SK-N-MC (cell line): Measurements from ENCODE around the gene TXNRD2.
A peak's percentile ranks its signal among the peaks of the same experiment; 100 is the strongest.

Source experiments
- DNase-seq: peaks from one replicate; pipeline ENCODE4 v3.0.0-alpha.2; 2011; ENCODE audit warnings: low read depth, low spot score
- H3K27ac ChIP-seq: fragments of 200-600 bp; sonication (generic); 2 replicates; pipeline ENCODE4 v1.5.1; 2016; ENCODE audit warnings: mixed run types
- H3K36me3 ChIP-seq: fragments of 200-600 bp; sonication (generic); 2 replicates; pipeline ENCODE4 v1.6.1; 2017; ENCODE audit warnings: antibody characterized with exemption, low read length, mixed read lengths; ENCODE audit not compliant: insufficient read depth
- H3K4me3 ChIP-seq: fragments of 200-600 bp; sonication (generic); 2 replicates; pipeline ENCODE4 v1.5.1; 2016
- H3K9ac ChIP-seq: fragments of 200-600 bp; sonication (generic); 2 replicates; pipeline ENCODE4 v1.8.0; 2017; ENCODE audit warnings: mixed run types, mixed read lengths; ENCODE audit not compliant: insufficient read length
- H3K9me3 ChIP-seq: fragments of 200-600 bp; sonication (generic); 2 replicates; pipeline ENCODE4 v1.6.1; 2017; ENCODE audit warnings: low read depth, mild to moderate bottlenecking, antibody characterized with exemption, low read length, moderate library complexity, mixed read lengths
- EZH2 ChIP-seq: fragments of 200-600 bp; sonication (generic); IDR thresholded peaks from one replicate; pipeline ENCODE4 v1.6.1; 2017; ENCODE audit warnings: antibody characterized with exemption
- FOXP2 ChIP-seq: optimal IDR thresholded peaks from 2 replicates; pipeline ENCODE3; 2011; ENCODE audit warnings: mild to moderate bottlenecking, moderate library complexity; ENCODE audit not compliant: insufficient read depth; ENCODE audit errors: extremely low read length, control extremely low read depth
- POLR2AphosphoS5 ChIP-seq: IDR thresholded peaks from 2 replicates; pipeline ENCODE4 v1.6.1; 2012; ENCODE audit warnings: mild to moderate bottlenecking, low read depth, low read length, borderline replicate concordance

Gene TXNRD2

GRCh38 chr22:19941365-19942082, at the start of gene TXNRD2, which contains the start of gene COMT:
Gene TXNRD2, minus strand, starts transcription at chr22:19941818. Its CDS starts 15 bp downstream, at chr22:19941803.
Gene COMT, plus strand, starts transcription at chr22:19941772. Its CDS starts 20,755 bp downstream, at chr22:19962527.
- no peak for DNase-seq
- peak within 1 kb of the TSS; percentile 90 for H3K4me3 ChIP-seq

GRCh38 chr22:19991395-19991644, 49.7 kb upstream of the TXNRD2 start:
- no peak for TF ChIP-seq POLR2AphosphoS5
- TF ChIP-seq FOXP2, result no peak
- Histone ChIP-seq H3K36me3 (no peaks in the 10 kb centered on the region), H3K4me3 (no peak overlapping the region), H3K27ac (no peak overlapping the region), H3K9ac (no peak overlapping the region), H3K9me3 (no peaks in the 10 kb centered on the region)
- DNase-seq, result no peak

More at GRCh38 chr22:19941365-19942082, at the start of gene TXNRD2, which contains the start of gene COMT:
- H3K27ac ChIP-seq, result peak within 1 kb of the TSS; percentile 100
- peak within 1 kb of the TSS; percentile 97 for H3K9ac ChIP-seq
- TF ChIP-seq POLR2AphosphoS5, result peak; percentile 58; the same call in 1 of the 2 replicates
- TF ChIP-seq EZH2, result no peak
- no peaks in the 10 kb centered on the region for H3K36me3 ChIP-seq
- no peaks in the 10 kb centered on the region for H3K9me3 ChIP-seq

DNA sequence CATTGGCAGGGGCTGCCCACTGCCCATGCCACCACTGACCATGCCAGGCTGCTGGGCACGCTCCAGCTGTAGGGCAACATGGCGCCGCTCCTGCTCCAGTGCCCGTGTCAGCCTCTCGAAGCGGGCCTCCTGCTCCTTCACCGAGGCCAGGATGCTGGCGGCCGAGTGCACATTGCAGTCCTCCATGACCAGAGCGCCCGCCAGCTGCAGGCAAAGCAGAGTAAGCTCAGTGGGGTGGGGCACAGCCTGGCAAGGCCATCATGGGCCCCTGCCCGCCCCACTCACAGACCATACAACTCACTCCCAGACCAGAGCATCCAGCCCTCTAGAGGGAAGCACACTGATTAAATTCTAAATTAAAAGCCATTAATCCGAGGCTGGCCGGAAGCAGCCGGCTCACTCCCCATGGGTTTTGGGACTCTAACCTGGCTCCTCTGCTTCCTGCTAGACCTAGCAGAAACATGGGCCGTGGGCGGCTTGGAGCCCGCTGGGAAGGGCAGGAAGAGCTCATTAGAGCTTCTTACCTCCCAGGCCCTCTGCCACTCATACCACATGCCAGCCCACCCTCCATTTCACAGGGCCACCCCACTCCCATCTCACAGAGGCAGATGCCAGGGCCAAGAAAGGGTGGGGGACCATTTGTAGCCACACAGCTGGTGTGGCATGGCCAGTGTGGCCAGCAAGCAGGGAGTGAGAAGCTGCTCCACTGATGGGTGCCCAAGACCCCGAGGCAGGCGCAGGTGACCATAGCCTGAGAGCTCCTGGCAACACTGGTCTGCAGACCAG, 49.2 kb upstream of the TXNRD2 start:
- no peak for TF ChIP-seq POLR2AphosphoS5
- TF ChIP-seq FOXP2, result no peak
- Histone ChIP-seq H3K4me3 (no peak overlapping the region), H3K9ac (no peak overlapping the region), H3K9me3 (no peaks in the 10 kb centered on the region), H3K27ac (no peak overlapping the region), H3K36me3 (no peaks in the 10 kb centered on the region)
- DNase-seq, result no peak

DNA sequence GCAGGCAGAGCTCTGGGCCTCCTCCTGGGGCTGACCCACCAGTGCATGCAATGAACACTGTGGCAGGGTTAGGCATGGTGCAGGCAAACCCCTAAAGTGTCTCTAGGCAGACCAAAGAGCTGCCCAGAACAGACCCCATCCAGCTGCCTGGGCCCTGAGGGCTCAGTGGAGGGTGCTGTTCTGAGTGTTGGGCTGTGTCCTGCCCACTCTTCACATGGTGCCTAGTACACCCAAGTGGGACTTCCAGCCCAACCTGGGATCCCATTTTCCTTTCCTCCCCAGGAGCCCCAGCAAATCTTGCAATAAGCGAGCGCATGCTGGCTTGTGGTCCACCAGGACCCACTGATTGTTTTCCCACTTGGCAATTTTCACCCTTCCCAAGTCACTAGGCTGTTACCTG, 48.6 kb upstream of the TXNRD2 start:
- Histone ChIP-seq H3K4me3 (no peak overlapping the region), H3K9ac (no peak overlapping the region), H3K36me3 (no peaks in the 10 kb centered on the region), H3K27ac (no peak overlapping the region), H3K9me3 (no peaks in the 10 kb centered on the region)
- no peak for DNase-seq
- no peak for TF ChIP-seq FOXP2
- TF ChIP-seq POLR2AphosphoS5, result no peak
- no peak for TF ChIP-seq EZH2

DNA sequence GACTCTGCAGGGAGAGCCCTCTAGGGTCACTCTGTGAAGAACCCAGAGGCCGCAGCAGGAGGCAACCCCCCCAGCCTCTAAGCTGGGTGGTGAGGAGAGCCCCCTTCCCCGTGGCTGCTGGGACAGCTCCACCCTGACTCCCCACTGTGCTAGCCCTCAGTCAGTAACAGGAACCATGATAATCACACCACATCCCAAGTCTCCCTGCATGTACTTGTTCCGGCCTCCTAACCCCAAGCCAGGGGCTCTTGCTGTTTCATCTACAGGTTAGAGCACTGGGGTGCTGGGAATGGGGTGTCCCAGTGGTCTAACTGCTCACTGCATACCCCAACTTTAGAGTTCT, 48.1 kb upstream of the TXNRD2 start:
- Histone ChIP-seq H3K36me3 (no peaks in the 10 kb centered on the region), H3K9ac (no peak overlapping the region), H3K9me3 (no peaks in the 10 kb centered on the region), H3K4me3 (no peak overlapping the region), H3K27ac (no peak overlapping the region)
- TF ChIP-seq POLR2AphosphoS5 (no peak), EZH2 (no peak)
- DNase-seq, result no peak

DNA sequence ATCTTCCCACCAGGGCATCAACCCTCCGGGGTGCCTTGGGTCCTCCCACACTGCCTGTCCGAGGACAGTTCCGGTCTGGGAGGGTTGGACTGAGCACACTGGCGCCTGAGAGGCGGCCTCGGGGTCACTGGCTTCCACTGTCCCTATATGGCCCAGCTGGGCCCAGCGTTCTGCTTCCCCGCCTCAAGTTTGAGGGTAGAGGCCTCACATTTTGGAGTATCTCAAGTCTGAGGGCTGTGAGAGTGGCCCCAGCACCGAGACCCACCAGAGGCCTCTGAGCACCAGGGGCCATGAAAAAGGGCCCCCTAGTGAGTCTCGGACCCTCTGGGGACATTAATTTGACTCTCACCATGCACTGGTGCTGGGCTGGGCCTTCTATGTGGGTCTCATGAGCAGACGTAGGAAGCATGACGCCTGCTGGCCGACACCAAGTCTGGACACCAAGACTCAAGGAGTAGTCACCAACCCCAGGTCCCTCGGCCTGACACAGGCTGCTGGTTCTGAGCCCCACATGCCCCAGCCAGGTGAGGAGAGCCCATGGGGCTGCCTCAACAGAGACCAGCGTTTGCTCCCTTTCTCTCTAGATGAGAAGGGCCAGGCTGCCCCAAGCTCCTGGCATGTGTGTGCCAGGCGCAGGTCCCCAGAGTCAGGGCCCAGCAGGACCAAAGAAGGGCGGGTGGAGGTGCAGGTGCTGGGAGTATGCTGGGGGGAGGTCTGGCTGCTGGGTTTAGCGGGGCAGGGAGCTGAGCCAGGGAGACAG, 47.5 kb upstream of the TXNRD2 start:
- H3K4me3 ChIP-seq, result no peak overlapping the region
- H3K27ac ChIP-seq, result no peak overlapping the region
- H3K9ac ChIP-seq, result no peak overlapping the region
- no peaks in the 10 kb centered on the region for H3K9me3 ChIP-seq
- no peak for DNase-seq
- no peak for TF ChIP-seq FOXP2
- no peak for TF ChIP-seq EZH2
- no peak for TF ChIP-seq POLR2AphosphoS5
- no peaks in the 10 kb centered on the region for H3K36me3 ChIP-seq

- H3K9ac ChIP-seq, result no peak overlapping the region
- TF ChIP-seq EZH2, result no peak
- no peak for TF ChIP-seq POLR2AphosphoS5
- TF ChIP-seq FOXP2, result no peak
- H3K9me3 ChIP-seq, result no peaks in the 10 kb centered on the region
- H3K27ac ChIP-seq, result no peak overlapping the region
- DNase-seq, result no peak
- no peak overlapping the region for H3K4me3 ChIP-seq
- H3K36me3 ChIP-seq, result no peaks in the 10 kb centered on the region
Observed at GRCh38 chr22:19988331-19988808, 46.8 kb upstream of the TXNRD2 start.
